GM12874 (cell line): Measurements from ENCODE around the gene KCNMA1.

ENCODE experiments used
- TF ChIP-seq, protein P1 (sequence below): IDR thresholded peaks from 2 replicates; pipeline ENCODE4 v1.5.1; 2011; ENCODE audit warnings: low read depth, mild to moderate bottlenecking, control low read depth, low read length, moderate library complexity; ENCODE audit not compliant: insufficient read depth

Gene KCNMA1

GRCh38 chr10:77507291-77507880 is 130.2 kb downstream of the KCNMA1 start:
- TF ChIP-seq, protein P1, sequence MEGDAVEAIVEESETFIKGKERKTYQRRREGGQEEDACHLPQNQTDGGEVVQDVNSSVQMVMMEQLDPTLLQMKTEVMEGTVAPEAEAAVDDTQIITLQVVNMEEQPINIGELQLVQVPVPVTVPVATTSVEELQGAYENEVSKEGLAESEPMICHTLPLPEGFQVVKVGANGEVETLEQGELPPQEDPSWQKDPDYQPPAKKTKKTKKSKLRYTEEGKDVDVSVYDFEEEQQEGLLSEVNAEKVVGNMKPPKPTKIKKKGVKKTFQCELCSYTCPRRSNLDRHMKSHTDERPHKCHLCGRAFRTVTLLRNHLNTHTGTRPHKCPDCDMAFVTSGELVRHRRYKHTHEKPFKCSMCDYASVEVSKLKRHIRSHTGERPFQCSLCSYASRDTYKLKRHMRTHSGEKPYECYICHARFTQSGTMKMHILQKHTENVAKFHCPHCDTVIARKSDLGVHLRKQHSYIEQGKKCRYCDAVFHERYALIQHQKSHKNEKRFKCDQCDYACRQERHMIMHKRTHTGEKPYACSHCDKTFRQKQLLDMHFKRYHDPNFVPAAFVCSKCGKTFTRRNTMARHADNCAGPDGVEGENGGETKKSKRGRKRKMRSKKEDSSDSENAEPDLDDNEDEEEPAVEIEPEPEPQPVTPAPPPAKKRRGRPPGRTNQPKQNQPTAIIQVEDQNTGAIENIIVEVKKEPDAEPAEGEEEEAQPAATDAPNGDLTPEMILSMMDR = no peak

GRCh38 chr10:77506517-77507200 is 130.9 kb downstream of the KCNMA1 start:
- TF ChIP-seq, protein P1 = no peak

- TF ChIP-seq, protein P1 = no peak
These were observed 131.9 kb downstream of the KCNMA1 start for GRCh38 chr10:77505431-77506334.

GRCh38 chr10:77504873-77505257 is 132.7 kb downstream of the KCNMA1 start:
- TF ChIP-seq, protein P1 = no peak

DNA sequence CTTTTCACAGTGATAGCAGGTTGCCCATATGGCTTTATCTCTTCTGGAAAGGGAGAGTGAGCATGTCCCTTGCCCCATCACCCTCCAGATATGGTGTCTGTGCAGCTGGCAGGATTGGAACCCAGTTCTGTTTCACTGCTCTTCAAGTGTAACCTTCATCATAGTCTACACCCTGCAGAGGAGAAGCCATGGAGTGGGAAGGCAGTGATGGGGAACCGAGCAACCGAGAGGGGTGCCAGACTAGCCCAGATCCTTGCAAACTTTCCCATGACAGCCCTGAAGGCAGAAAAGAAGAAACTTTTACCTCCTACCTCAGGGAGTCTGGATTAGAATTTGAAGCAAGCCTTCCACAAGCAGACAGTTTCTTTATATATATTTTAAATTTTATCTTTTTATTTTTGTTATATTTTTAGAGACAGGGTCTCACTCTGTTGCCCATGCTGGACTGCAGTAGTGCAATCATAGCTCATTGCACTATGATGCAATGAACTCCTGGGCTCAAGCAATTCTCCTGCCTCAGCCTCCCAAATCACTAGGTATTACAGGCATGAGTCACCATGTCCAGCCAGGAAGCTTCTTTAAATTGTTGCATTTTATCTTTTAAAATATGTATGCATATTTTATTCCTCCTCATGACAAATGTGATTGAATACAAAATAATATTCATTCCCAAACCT is 133.3 kb downstream of the KCNMA1 start:
- TF ChIP-seq, protein P1 = no peak

- TF ChIP-seq, protein P1 = no peak
These were observed 135.8 kb downstream of the KCNMA1 start for GRCh38 chr10:77501846-77502261.
